Muscle layer of duodenum (tissue), 2 donors: ENCODE data around the gene MAN1C1.

ENCODE experiments used
- H3K27ac ChIP-seq: one replicate; pipeline ENCODE4 v1.7.0; 2013; ENCODE audit warnings: mild to moderate bottlenecking, low read length
- H3K27me3 ChIP-seq: one replicate; pipeline ENCODE4 v1.7.0; 2013; ENCODE audit warnings: low read depth, mild to moderate bottlenecking, control low read depth, low read length
- H3K36me3 ChIP-seq, 2 donors: one replicate each; pipeline ENCODE4 v1.7.0; 2013; ENCODE audit warnings: low read length in 2 of 2, control low read depth in 1 of 2, mild to moderate bottlenecking in 1 of 2; ENCODE audit not compliant: insufficient read depth in 2 of 2, control insufficient read depth in 1 of 2
- H3K4me1 ChIP-seq, 2 donors: one replicate each; pipeline ENCODE4 v1.7.0; 2013; ENCODE audit warnings: low read length in 2 of 2, mild to moderate bottlenecking in 2 of 2, control low read depth in 1 of 2, moderate library complexity in 1 of 2; ENCODE audit not compliant: insufficient read depth in 2 of 2, control insufficient read depth in 1 of 2
- H3K4me3 ChIP-seq, 2 donors: one replicate each; pipeline ENCODE4 v1.7.0; 2013; ENCODE audit warnings: low read length in 2 of 2, low read depth in 1 of 2, mild to moderate bottlenecking in 1 of 2
- H3K9me3 ChIP-seq, 2 donors: one replicate each; pipeline ENCODE4 v1.7.0; 2013; ENCODE audit warnings: low read length in 2 of 2, control low read depth in 1 of 2, mild to moderate bottlenecking in 1 of 2; ENCODE audit not compliant: control insufficient read depth in 1 of 2
- donor health status: healthy.

Gene MAN1C1

GRCh38 chr1:25617625-25618432 is 1.2 kb downstream of the MAN1C1 start:
- H3K4me1 ChIP-seq, result peaks cover 3 to 47% of the 10 kb centered on the region in 2 donors
- H3K4me3 ChIP-seq, result peak overlapping the region; percentile 52 to 71
- H3K27ac ChIP-seq, result no peak overlapping the region
- H3K27me3 ChIP-seq, result no peaks in the 10 kb centered on the region
- no peaks in the 10 kb centered on the region for H3K9me3 ChIP-seq
- peaks cover 0 to 4% of the 10 kb centered on the region in 2 donors for H3K36me3 ChIP-seq

DNA sequence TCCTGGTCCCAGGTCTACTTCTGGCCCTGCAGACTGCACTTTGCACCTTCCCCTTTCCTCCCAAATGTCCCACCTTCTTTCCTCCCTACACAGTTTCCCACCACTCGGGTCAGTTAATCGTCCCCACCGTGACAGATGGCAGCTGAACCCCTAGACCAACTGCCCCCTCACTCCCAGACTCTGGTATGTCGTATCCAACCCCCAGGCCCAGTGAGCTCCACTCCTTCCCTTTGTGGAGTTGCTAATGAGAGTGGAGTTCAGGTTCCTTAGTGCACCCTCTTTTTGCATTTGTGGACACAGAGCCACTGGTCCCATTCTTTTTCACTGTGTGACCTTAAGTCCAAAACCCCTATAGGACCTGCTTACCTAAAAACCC is 1.8 kb downstream of the MAN1C1 start:
- Histone ChIP-seq H3K27ac (no peak overlapping the region), H3K4me3 (peak overlapping the region; percentile 52 to 71), H3K9me3 (no peaks in the 10 kb centered on the region), H3K27me3 (no peaks in the 10 kb centered on the region), H3K36me3 (peaks cover 0 to 4% of the 10 kb centered on the region in 2 donors), H3K4me1 (peaks cover 4 to 49% of the 10 kb centered on the region in 2 donors)

DNA sequence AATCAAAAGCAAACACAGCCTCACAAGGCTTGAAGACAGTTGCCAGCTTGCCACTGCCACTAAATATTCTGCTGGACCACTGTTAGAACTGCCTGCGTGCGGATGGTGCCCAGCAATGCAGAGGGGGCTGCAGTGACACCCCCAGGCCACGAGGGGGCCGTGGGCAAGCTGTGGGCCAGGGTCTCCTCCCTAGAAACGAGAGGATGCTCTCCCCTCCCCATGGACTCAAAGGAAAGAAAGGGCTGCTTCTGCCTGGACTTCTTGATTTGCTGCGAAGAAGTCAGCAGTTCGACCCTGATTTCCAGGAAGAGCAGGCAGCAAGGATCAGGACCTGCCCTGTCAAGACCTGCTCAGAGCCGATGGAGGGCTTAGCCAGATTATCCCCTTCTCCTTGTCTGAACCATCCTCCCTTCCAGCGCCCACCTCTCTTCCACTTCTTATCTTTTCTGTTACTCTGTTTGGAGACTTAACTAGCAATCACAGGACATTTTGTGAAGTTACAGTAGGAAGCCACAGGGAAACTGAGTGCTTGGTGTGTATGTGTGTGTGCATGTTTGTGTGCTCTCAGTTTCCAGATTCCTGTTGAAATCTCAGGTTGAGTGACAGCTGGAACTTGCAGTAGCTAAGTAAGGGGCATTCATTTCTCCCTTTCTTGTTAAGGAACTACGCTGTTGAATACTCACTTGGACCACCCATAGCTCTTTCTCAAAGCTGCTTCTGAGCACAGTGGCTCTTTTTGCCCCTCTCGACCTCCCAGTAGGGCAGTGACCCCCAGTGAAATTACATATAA is 2.7 kb downstream of the MAN1C1 start:
- H3K4me3 ChIP-seq, result peak overlapping the region; percentile 52 to 71
- no peaks in the 10 kb centered on the region for H3K27me3 ChIP-seq
- H3K27ac ChIP-seq, result no peak overlapping the region
- peaks cover 4 to 49% of the 10 kb centered on the region in 2 donors for H3K4me1 ChIP-seq
- H3K9me3 ChIP-seq, result no peaks in the 10 kb centered on the region
- peaks cover 0 to 4% of the 10 kb centered on the region in 2 donors for H3K36me3 ChIP-seq

GRCh38 chr1:25620211-25620610 is 3.6 kb downstream of the MAN1C1 start:
- Histone ChIP-seq H3K4me1 (peaks cover 4 to 49% of the 10 kb centered on the region in 2 donors), H3K9me3 (no peaks in the 10 kb centered on the region), H3K27ac (no peak overlapping the region), H3K36me3 (peaks cover 0 to 4% of the 10 kb centered on the region in 2 donors), H3K27me3 (no peaks in the 10 kb centered on the region), H3K4me3 (peak overlapping the region in 1 of 2 donors; percentile 27)

DNA sequence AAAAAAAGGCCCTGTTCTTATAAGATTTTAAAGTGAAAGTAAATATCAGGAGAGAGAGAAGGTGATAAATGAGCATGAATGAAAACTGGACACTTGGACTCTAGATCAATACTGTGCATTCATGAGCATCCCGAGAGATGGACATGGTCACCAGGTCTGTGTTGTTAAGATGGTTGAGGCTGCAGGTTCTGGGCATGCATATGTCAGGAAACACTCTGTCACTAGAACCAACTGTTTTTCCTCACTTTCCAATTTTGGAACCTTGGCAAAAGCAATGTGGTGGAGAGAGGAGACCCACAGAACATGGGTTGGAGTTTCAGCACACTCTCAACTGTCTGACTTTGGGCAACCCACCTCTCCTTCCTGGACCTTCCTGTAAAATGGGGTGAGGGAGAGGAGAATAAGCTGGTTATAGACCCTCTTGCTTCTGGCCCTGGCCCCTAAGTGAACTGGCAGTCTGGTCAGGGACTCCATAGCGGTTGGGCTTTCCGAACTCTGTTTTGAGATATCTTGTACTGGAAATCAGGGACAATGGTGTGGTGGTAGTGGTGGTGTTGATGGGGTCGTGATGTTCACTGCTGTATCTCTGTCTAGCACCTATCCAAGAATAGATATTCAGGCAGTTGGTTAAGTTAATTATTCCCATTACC is 4.2 kb downstream of the MAN1C1 start:
- peaks cover 0 to 4% of the 10 kb centered on the region in 2 donors for H3K36me3 ChIP-seq
- peak overlapping the region in 1 of 2 donors; percentile 27 for H3K4me3 ChIP-seq
- H3K27me3 ChIP-seq, result no peaks in the 10 kb centered on the region
- H3K4me1 ChIP-seq, result peaks cover 4 to 46% of the 10 kb centered on the region in 2 donors
- H3K9me3 ChIP-seq, result no peaks in the 10 kb centered on the region
- H3K27ac ChIP-seq, result no peak overlapping the region

DNA sequence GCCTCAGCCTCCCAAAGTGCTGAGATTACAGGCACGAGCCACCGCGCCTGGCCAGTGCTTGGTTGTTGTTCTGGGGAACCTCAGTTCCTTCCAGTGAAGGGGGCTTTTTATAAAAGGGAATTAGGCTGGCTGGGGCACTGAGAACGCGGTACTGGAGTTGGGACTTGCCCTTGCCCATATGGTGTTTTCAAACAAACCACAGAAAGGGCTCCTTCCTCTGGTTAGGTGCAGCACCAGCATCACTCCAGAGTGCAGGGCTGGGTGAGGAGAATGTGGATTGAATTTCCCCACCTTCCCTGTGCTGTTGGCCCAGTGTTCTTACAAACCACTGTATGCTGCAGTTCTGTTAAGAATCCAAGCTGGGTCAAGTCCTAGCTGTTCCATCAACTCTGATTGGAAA is 5.3 kb downstream of the MAN1C1 start:
- Histone ChIP-seq H3K9me3 (no peaks in the 10 kb centered on the region), H3K4me3 (no peak overlapping the region), H3K27me3 (no peaks in the 10 kb centered on the region), H3K36me3 (peaks cover 0 to 4% of the 10 kb centered on the region in 2 donors), H3K27ac (no peak overlapping the region), H3K4me1 (peaks cover 4 to 41% of the 10 kb centered on the region in 2 donors)

- Histone ChIP-seq H3K4me3 (no peak overlapping the region), H3K9me3 (no peaks in the 10 kb centered on the region), H3K36me3 (peaks cover 0 to 4% of the 10 kb centered on the region in 2 donors), H3K27ac (no peak overlapping the region), H3K27me3 (no peaks in the 10 kb centered on the region), H3K4me1 (peaks cover 4 to 41% of the 10 kb centered on the region in 2 donors)
Measured at GRCh38 chr1:25622531-25622930, 5.9 kb downstream of the MAN1C1 start.

DNA sequence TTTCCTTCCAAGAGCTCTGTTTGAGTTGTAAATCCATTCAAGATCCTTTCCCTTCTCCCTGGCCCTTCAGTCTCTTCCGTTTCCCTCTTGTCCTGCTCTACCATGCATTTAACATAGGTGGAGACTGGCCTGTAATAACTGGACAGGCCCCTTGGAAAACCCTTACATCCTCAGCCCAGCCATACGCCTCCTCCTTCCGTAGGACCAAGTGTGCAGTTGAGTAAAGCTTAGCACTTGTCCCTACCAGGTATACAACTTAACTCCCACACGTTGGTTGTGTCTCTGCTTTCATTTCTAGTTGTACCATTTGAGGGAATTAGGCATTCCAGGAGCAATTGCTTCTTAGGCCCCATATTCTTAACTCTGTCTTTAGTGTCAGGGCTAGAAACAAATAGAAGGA is 6.4 kb downstream of the MAN1C1 start:
- no peak overlapping the region for H3K4me3 ChIP-seq
- H3K36me3 ChIP-seq, result peaks cover 0 to 4% of the 10 kb centered on the region in 2 donors
- H3K9me3 ChIP-seq, result no peaks in the 10 kb centered on the region
- H3K27me3 ChIP-seq, result no peaks in the 10 kb centered on the region
- H3K27ac ChIP-seq, result no peak overlapping the region
- peaks cover 4 to 41% of the 10 kb centered on the region in 2 donors for H3K4me1 ChIP-seq

DNA sequence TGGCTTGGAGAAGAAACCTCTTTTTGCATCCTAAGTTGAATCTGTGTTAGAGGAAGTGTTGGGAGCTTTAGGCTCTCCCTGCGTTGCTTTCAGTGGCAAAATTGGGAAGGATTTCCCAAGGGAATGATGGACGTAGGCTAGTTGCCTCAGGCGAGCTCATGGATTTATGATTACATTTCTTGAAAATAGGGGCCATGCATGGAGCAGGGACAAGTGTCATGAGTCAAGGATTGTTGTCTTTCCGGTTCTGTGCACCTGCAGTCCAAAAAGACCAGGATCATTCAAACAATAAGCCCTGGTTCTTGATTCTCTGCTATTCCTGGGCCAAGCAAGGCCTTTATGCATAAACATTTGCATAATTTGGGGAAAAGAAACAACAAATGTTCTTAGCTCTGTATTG is 7.1 kb downstream of the MAN1C1 start:
- peaks cover 0 to 4% of the 10 kb centered on the region in 2 donors for H3K36me3 ChIP-seq

DNA sequence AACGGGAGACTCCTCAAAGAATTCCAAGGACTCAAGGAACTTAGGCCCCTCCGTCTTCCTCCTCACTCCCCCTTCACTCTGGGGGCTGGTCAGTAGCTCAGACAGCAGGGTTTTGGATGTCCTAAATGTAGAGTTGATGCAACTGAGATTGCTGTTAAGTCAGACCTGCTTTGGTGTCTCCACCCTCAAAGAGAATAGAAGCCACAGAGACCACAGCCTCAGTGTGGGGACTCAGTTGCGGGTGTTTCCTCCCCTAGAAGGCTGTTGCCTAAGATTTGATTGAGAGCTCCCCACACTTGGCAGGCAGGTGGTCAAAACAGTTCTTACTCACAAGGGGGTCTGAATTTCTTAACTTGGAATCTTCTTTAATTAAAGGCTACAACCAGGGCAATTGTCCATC is 7.6 kb downstream of the MAN1C1 start:
- Histone ChIP-seq H3K36me3 (peaks cover 0 to 4% of the 10 kb centered on the region in 2 donors), H3K4me3 (no peak overlapping the region), H3K4me1 (peaks cover 4 to 33% of the 10 kb centered on the region in 2 donors), H3K27me3 (no peaks in the 10 kb centered on the region), H3K27ac (no peak overlapping the region), H3K9me3 (no peaks in the 10 kb centered on the region)

More for the DNA sequence above, 7.1 kb downstream of the MAN1C1 start:
- Histone ChIP-seq H3K9me3 (no peaks in the 10 kb centered on the region), H3K27me3 (no peaks in the 10 kb centered on the region), H3K4me3 (no peak overlapping the region), H3K4me1 (peaks cover 4 to 37% of the 10 kb centered on the region in 2 donors), H3K27ac (no peak overlapping the region)

- Histone ChIP-seq H3K9me3 (no peaks in the 10 kb centered on the region), H3K4me1 (peaks cover 4 to 29% of the 10 kb centered on the region in 2 donors), H3K27me3 (no peaks in the 10 kb centered on the region), H3K4me3 (no peak overlapping the region), H3K27ac (no peak overlapping the region), H3K36me3 (peaks cover 0 to 4% of the 10 kb centered on the region in 2 donors)
Measured at GRCh38 chr1:25624604-25625003, 8.0 kb downstream of the MAN1C1 start.
